Measurements from ENCODE around the gene SAA4.

DNA sequence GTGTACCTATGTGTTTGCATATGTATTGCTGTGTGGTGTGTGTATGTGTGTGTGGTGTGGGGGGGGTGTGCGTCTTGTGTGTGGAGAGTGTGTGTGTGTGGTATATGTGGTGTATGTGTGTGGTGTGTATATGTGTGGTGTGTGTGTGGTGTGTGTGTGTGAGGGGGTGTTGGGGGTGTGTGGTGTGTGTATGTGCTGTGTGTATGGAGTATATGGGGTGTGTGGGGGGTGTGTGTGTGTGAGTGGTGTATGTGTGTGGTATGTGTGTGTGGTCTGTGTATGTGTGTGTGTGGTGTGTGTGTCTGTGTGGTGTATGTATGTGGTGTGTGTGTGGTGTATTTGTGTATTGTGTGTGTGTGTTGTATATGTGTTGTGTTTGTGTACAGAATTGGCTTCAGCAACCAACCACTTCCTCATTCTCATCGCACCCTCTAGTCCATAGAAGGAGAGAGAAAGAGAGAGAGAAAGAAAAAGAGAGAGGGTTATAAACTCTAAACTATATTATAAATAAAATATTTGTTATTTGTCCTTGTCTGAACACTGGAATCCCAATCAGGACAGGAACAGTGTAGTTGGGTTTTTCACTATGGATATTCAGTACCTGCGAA lies 13.7 kb downstream of the SAA4 start:
- TF ChIP-seq CTCF (IDR thresholded peaks at IDR 0.05): no peak
- TF ChIP-seq POLR2A (IDR thresholded peaks at IDR 0.05): no peak
- TF ChIP-seq POLR2AphosphoS5 (IDR thresholded peaks at IDR 0.05; ENCODE audit: insufficient read depth in 1 of 2, low read depth in 1 of 2): no peak
